Sigmoid colon (tissue), 7 donors: ENCODE results near the gene BRSK2. TPM values are rescaled to one million over a fixed set of nuclear protein-coding genes. Genes with fewer than 3 reads are reported as not detected.

Experiments used
- DNase-seq: peaks from one replicate; pipeline ENCODE4 v3.0.0-alpha.2; 2019
- H3K27ac ChIP-seq, 4 donors: fragments of 200-600 bp; sonication (generic); one replicate each; pipeline ENCODE4 v1.5.1; 2016 to 2019; ENCODE audit warnings: mild to moderate bottlenecking in 1 of 4
- H3K27me3 ChIP-seq, 3 donors: fragments of 200-600 bp; sonication (generic); one replicate each; pipeline ENCODE4 v1.5.1; 2019; ENCODE audit warnings: mild to moderate bottlenecking in 1 of 3
- H3K36me3 ChIP-seq, 4 donors: fragments of 200-600 bp; sonication (generic); one replicate each; pipeline ENCODE4 v1.5.1; 2016 to 2019
- H3K4me1 ChIP-seq, 4 donors: fragments of 200-600 bp; sonication (generic); one replicate each; pipeline ENCODE4 v1.5.1; 2017 to 2019
- H3K4me3 ChIP-seq, 4 donors: fragments of 200-600 bp; sonication (generic); one replicate each; pipeline ENCODE4 v1.5.1; 2017 to 2019; ENCODE audit warnings: mild to moderate bottlenecking in 2 of 4, moderate library complexity in 1 of 4
- H3K9me3 ChIP-seq, 4 donors: fragments of 200-600 bp in 3 of 4; sonication (generic) in 3 of 4; one replicate each; pipeline versions ENCODE4 v1.5.1 to v1.6.1; 2013 to 2019
- CTCF ChIP-seq, 4 experiments: fragments of 450-650 bp in 3 of 4; fragments of 200-600 bp in 1 of 4; IDR thresholded peaks; one replicate each; pipeline ENCODE4 v1.5.1; 2016 to 2019; ENCODE audit warnings: antibody characterized with exemption in 4 of 4, mild to moderate bottlenecking in 3 of 4, moderate library complexity in 2 of 4
- EP300 ChIP-seq, 4 donors: sonication (generic); formaldehyde crosslinking; IDR thresholded peaks; one replicate each; pipeline ENCODE4 v1.6.1; 2017; ENCODE audit warnings: antibody characterized with exemption in 4 of 4
- POLR2A ChIP-seq, 2 donors: fragments of 450-650 bp; IDR thresholded peaks; one replicate each; pipeline ENCODE4 v1.6.1; 2016; ENCODE audit warnings: antibody characterized with exemption in 2 of 2, mild to moderate bottlenecking in 2 of 2, moderate library complexity in 2 of 2
- POLR2AphosphoS5 ChIP-seq, 4 donors: sonication (generic); formaldehyde crosslinking; IDR thresholded peaks; one replicate each; pipeline ENCODE4 v1.6.1; 2017; ENCODE audit warnings: antibody characterized with exemption in 4 of 4
- WGBS, 2 donors: extraction: QIAGEN DNeasy Blood & Tissue Kit; methylation state at CpG; one replicate each; pipeline ENCODE4 v1.1.7; 2013; 5-methylcytosine and 5-hydroxymethylcytosine counted together
- intact Hi-C: fragments of 100-400 bp; cut with DNase I; formaldehyde crosslinking; loops from one replicate; pipeline ENCODE4 v1.15.1; 2023
- polyA plus RNA-seq, 3 donors: library from polyadenylated mRNA; stranded (reverse); fragments of 200-250 nt; gene quantifications; one replicate each; pipeline ENCODE4 v1.2.3, GENCODE V29; 2013
- total RNA-seq, 4 donors: library from RNA; depleted of rRNA; stranded (reverse); fragments of >200 nt; gene quantifications; one replicate each; pipeline ENCODE4 v1.1.0, GENCODE V29; 2016
- donor health status: healthy with polysubstance abuse.
- donor health status: Bipolar disorder and iron deficiency.
- donor health status: healthy.

BRSK2 gene
- total and polyA plus RNA-seq, 7 donors: 1.7 to 3.2 (median 1.9) TPM; not detected in 2

DNA sequence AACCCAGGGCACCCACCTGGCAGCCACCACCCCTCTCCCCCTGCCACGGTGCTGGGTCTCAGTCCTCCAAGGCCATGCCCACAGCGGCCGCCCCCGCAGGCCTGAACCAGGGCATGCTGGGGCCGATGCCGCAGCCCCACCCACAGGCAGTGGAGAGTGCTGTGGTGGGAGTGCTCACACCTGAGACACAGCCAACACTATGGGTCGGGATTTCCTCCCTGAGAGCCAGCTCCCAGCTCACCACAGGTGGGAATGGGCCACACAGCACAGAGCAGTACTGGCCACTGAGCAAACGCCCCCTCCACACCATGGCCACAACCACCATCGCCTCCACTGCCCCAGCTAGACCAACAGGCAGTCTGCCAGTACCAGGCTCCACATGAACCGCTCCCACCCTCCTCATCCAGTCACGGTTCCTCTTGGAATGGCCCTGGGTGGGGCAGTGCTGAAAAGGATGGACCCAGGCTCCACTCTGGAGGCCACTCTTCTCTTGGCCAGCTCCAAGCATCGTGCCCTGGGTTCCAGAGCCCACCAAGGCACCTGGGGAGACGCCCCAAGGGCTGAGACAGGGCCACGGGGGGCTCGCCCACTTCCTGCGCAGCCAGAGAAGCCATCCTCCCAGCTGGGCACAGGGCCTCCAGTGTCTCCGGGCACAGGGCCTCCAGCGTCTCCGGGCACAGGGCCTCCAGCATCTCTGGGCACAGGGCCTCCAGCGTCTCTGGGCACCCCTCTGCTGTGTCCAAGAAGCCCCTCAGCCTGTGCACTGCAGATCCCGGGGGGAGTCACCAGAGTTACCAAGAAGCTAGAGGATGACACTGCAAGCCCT lies 82.7 kb downstream of the BRSK2 start:
- H3K9me3 ChIP-seq: no peaks in the 10 kb centered on the region
- no peak for TF ChIP-seq CTCF (IDR thresholded peaks at IDR 0.05)
- no peak for TF ChIP-seq POLR2AphosphoS5 (IDR thresholded peaks at IDR 0.05)
- TF ChIP-seq EP300 (IDR thresholded peaks at IDR 0.05): no peak
- peak; percentile 65 for DNase-seq
- H3K4me1 ChIP-seq: peaks cover 0 to 24% (median 15%) of the 10 kb centered on the region in 4 donors
- H3K27ac ChIP-seq: peak overlapping the region in 3 of 4 donors; percentile 21 to 38 (median 22)
- H3K36me3 ChIP-seq: peaks cover 40 to 94% (median 67%) of the 10 kb centered on the region in 4 donors
- no peaks in the 10 kb centered on the region for H3K27me3 ChIP-seq
- WGBS, 2 donors: 91 to 95% methylated on average over 21 of the region's 21 CpGs
- intact Hi-C loops: no loop called here
- no peak overlapping the region for H3K4me3 ChIP-seq

DNA sequence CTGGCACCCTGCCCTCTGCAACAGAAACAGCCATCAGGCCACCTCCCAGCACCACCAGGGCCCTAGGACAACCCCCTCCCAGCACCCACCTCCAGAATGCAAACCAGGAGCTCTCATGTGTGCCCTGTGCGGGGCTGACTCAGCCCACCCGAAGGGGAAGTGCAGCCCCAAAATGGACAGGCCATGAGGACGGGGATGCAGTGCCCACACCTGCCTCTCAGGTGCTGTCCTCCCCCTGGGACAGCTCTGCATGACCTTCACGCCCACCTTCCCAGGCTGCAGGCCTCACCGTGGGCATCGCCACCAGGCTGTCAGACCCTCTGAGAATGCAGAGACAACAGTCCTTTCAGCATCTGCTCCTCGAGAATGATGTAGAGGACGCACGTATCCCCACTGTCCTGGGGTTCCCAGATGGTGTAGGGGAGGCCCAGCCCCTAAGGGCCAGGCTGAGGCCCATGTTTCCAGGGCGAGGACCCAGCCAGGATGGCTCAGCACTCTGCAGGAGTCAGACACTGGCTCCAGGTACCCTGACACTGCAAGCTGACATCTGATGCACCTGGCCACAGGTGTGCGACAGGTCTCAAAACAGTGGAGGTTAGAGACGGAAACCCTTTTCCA lies 83.4 kb downstream of the BRSK2 start:
- TF ChIP-seq POLR2AphosphoS5 (IDR thresholded peaks at IDR 0.05): no peak
- no peak for TF ChIP-seq EP300 (IDR thresholded peaks at IDR 0.05)
- TF ChIP-seq CTCF (IDR thresholded peaks at IDR 0.05): no peak
- TF ChIP-seq POLR2A (IDR thresholded peaks at IDR 0.05): no peak
- Histone ChIP-seq H3K9me3 (no peaks in the 10 kb centered on the region), H3K27ac (peak overlapping the region in 3 of 4 donors; percentile 21 to 38 (median 21)), H3K27me3 (no peaks in the 10 kb centered on the region), H3K4me1 (peaks cover 0 to 20% (median 11%) of the 10 kb centered on the region in 4 donors), H3K36me3 (peaks cover 42 to 99% (median 71%) of the 10 kb centered on the region in 4 donors), H3K4me3 (no peak overlapping the region)
- intact Hi-C loops: no loop called here
- no peak for DNase-seq
- 94 to 96% methylated on average over 12 of the region's 12 CpGs for WGBS, 2 donors

GRCh38 chr11:1473786-1474185 lies 84.1 kb downstream of the BRSK2 start:
- peaks cover 0 to 17% (median 9%) of the 10 kb centered on the region in 4 donors for H3K4me1 ChIP-seq
- no peak overlapping the region for H3K4me3 ChIP-seq
- TF ChIP-seq POLR2A (IDR thresholded peaks at IDR 0.05): no peak
- peak in 1 of 4 donors; percentile 12 for TF ChIP-seq POLR2AphosphoS5 (IDR thresholded peaks at IDR 0.05)
- no peak for TF ChIP-seq EP300 (IDR thresholded peaks at IDR 0.05)
- no peak for TF ChIP-seq CTCF (IDR thresholded peaks at IDR 0.05)
- intact Hi-C loops: no loop called here
- 95 to 96% methylated on average over 22 of the region's 22 CpGs for WGBS, 2 donors
- no peaks in the 10 kb centered on the region for H3K27me3 ChIP-seq
- H3K36me3 ChIP-seq: peaks cover 43 to 99% (median 72%) of the 10 kb centered on the region in 4 donors
- H3K27ac ChIP-seq: peak overlapping the region in 1 of 4 donors; percentile 21
- DNase-seq: no peak
- H3K9me3 ChIP-seq: no peaks in the 10 kb centered on the region

GRCh38 chr11:1475841-1476240 lies 86.1 kb downstream of the BRSK2 start:
- Histone ChIP-seq H3K4me1 (peaks cover 0 to 35% (median 26%) of the 10 kb centered on the region in 4 donors), H3K27ac (no peak overlapping the region), H3K9me3 (no peaks in the 10 kb centered on the region), H3K27me3 (no peaks in the 10 kb centered on the region), H3K4me3 (no peak overlapping the region), H3K36me3 (peaks cover 28 to 97% (median 69%) of the 10 kb centered on the region in 4 donors)
- DNase-seq: peak; percentile 59
- no peak for TF ChIP-seq CTCF (IDR thresholded peaks at IDR 0.05)
- TF ChIP-seq POLR2A (IDR thresholded peaks at IDR 0.05): no peak
- no peak for TF ChIP-seq POLR2AphosphoS5 (IDR thresholded peaks at IDR 0.05)
- no peak for TF ChIP-seq EP300 (IDR thresholded peaks at IDR 0.05)
- intact Hi-C loops: no loop called here
- 94 to 97% methylated on average over 12 of the region's 12 CpGs for WGBS, 2 donors
